ENCODE data around the gene PEX6.

Gene PEX6

GRCh38 chr6:42984001-42984923 is 5.3 kb upstream of the PEX6 start, which contains the start of gene PPP2R5D:
Gene PPP2R5D, plus strand, starts transcription at chr6:42984570. Its CDS starts 108 bp downstream, at chr6:42984678.
- Mint-ChIP-seq H3K27me3 (ENCODE audit: low read depth) (no peaks in the 10 kb centered on the region), H3K9me3 (no peaks in the 10 kb centered on the region), H3K27ac (peak within 1 kb of the TSS; percentile 87), H3K4me1 (ENCODE audit: low read depth) (peaks cover 48% of the 10 kb centered on the region), H3K36me3 (ENCODE audit: low read depth) (peaks cover 9% of the 10 kb centered on the region), H3K4me3 (peak within 1 kb of the TSS; percentile 95)

DNA sequence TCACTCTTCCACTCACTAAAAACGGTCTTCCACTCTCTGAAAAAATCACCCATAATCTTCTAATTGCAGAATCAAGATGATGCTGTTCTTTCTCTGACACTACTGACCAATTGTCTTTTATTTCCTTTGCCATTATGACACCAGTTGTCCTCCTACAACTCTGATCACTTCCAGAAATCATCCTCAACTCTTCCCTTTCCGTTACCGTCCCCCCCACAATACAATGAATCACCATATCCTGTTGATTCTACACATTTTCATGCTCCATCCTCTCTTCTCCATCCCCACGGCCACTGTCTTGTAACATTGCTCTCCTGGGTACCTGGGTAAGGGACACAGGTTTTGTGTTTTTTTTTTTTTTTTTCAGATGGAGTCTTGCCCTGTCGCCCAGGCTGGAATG is 2.9 kb upstream of the PEX6 start:
- no peak overlapping the region for H3K4me3 Mint-ChIP-seq
- no peaks in the 10 kb centered on the region for H3K9me3 Mint-ChIP-seq
- peaks cover 46% of the 10 kb centered on the region for H3K4me1 Mint-ChIP-seq (ENCODE audit: low read depth)
- H3K36me3 Mint-ChIP-seq (ENCODE audit: low read depth) = peaks cover 9% of the 10 kb centered on the region
- H3K27ac Mint-ChIP-seq = peak overlapping the region; percentile 2
- H3K27me3 Mint-ChIP-seq (ENCODE audit: low read depth) = no peaks in the 10 kb centered on the region

- H3K4me3 Mint-ChIP-seq = peak overlapping the region; percentile 87
- peaks cover 34% of the 10 kb centered on the region for H3K4me1 Mint-ChIP-seq (ENCODE audit: low read depth)
- H3K36me3 Mint-ChIP-seq (ENCODE audit: low read depth) = peaks cover 7% of the 10 kb centered on the region
- no peaks in the 10 kb centered on the region for H3K27me3 Mint-ChIP-seq (ENCODE audit: low read depth)
- H3K9me3 Mint-ChIP-seq = no peaks in the 10 kb centered on the region
- H3K27ac Mint-ChIP-seq = peak overlapping the region; percentile 96
Measured at GRCh38 chr6:42979523-42980177, 669 bp upstream of the PEX6 start.

DNA sequence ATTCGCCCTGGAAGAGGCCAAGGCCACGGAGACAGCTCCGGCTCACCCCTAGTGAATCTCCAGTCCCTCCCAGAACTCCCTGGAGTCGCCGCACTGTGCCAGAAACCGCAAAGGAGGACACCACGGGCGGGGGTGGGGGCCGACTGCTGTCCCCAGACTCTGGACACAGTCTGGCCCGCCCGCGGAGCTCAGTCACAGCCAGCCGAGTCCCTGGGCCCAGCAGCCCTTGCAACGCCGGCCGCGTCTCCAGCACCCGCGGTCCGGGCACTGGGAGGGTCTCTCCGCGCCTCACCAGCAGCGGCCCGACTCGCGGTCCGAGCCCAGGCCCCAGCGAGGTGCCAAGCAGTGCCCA is 518 bp downstream of the PEX6 start:
- Mint-ChIP-seq H3K4me1 (ENCODE audit: low read depth) (peaks cover 28% of the 10 kb centered on the region), H3K27me3 (ENCODE audit: low read depth) (no peaks in the 10 kb centered on the region), H3K36me3 (ENCODE audit: low read depth) (peaks cover 9% of the 10 kb centered on the region), H3K27ac (peak overlapping the region; percentile 81), H3K4me3 (peak overlapping the region; percentile 88), H3K9me3 (no peaks in the 10 kb centered on the region)

DNA sequence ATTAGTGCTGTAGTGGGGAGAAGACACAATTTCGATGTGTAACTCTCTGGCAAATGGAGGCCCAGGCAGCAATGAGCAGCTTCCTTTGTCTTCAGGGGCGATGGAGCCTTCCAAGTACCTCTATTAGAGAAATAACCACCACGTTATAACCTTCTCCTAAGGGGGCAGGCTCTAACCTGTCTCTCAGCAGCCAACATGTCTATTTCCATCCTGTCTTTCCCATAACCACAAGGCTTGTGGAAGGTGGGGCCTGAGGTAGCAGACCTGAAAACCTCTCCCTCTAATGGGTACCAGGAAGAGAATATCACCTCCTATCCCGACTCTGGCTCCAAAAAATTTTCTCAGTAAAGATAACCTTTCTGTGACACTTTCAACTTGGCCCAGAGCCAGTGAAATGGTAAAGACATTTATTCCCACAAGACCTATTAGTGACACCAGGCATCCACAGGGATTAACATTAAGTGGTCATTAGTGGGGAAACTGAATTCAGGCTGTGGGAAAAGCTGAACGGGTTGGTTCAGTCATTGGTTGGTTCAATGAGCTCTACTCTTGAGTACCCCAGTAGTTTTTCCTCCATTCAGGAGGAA is 4.0 kb downstream of the PEX6 start:
- H3K4me3 Mint-ChIP-seq = no peak overlapping the region
- H3K9me3 Mint-ChIP-seq = no peaks in the 10 kb centered on the region

GRCh38 chr6:42973926-42974325 is 5.1 kb downstream of the PEX6 start:
- Mint-ChIP-seq H3K9me3 (no peaks in the 10 kb centered on the region), H3K36me3 (ENCODE audit: low read depth) (peaks cover 12% of the 10 kb centered on the region), H3K27me3 (ENCODE audit: low read depth) (no peaks in the 10 kb centered on the region), H3K27ac (peak overlapping the region; percentile 4), H3K4me3 (no peak overlapping the region), H3K4me1 (ENCODE audit: low read depth) (peaks cover 14% of the 10 kb centered on the region)

More for the DNA sequence above, 4.0 kb downstream of the PEX6 start:
- Mint-ChIP-seq H3K36me3 (ENCODE audit: low read depth) (peaks cover 9% of the 10 kb centered on the region), H3K27me3 (ENCODE audit: low read depth) (no peaks in the 10 kb centered on the region), H3K4me1 (ENCODE audit: low read depth) (peaks cover 24% of the 10 kb centered on the region), H3K27ac (no peak overlapping the region)

GRCh38 chr6:42971746-42972327 is 7.1 kb downstream of the PEX6 start:
- Mint-ChIP-seq H3K36me3 (ENCODE audit: low read depth) (peaks cover 13% of the 10 kb centered on the region), H3K9me3 (no peaks in the 10 kb centered on the region), H3K4me1 (ENCODE audit: low read depth) (peaks cover 9% of the 10 kb centered on the region)

GRCh38 chr6:42970871-42971612 is 7.9 kb downstream of the PEX6 start:
- Mint-ChIP-seq H3K4me3 (no peak overlapping the region), H3K4me1 (ENCODE audit: low read depth) (peaks cover 4% of the 10 kb centered on the region), H3K9me3 (no peaks in the 10 kb centered on the region), H3K36me3 (ENCODE audit: low read depth) (peaks cover 12% of the 10 kb centered on the region), H3K27ac (no peak overlapping the region), H3K27me3 (ENCODE audit: low read depth) (no peaks in the 10 kb centered on the region)

More at GRCh38 chr6:42971746-42972327, 7.1 kb downstream of the PEX6 start:
- no peak overlapping the region for H3K27ac Mint-ChIP-seq
- no peak overlapping the region for H3K4me3 Mint-ChIP-seq
- H3K27me3 Mint-ChIP-seq (ENCODE audit: low read depth) = no peaks in the 10 kb centered on the region

- no peaks in the 10 kb centered on the region for H3K9me3 Mint-ChIP-seq
- peaks cover 12% of the 10 kb centered on the region for H3K36me3 Mint-ChIP-seq (ENCODE audit: low read depth)
- peaks cover 4% of the 10 kb centered on the region for H3K4me1 Mint-ChIP-seq (ENCODE audit: low read depth)
- H3K27ac Mint-ChIP-seq = no peak overlapping the region
- H3K27me3 Mint-ChIP-seq (ENCODE audit: low read depth) = no peaks in the 10 kb centered on the region
- no peak overlapping the region for H3K4me3 Mint-ChIP-seq
Measured at GRCh38 chr6:42969934-42970333, 9.0 kb downstream of the PEX6 start.

- H3K27me3 Mint-ChIP-seq (ENCODE audit: low read depth) = no peaks in the 10 kb centered on the region
- H3K4me1 Mint-ChIP-seq (ENCODE audit: low read depth) = peaks cover 4% of the 10 kb centered on the region
- H3K4me3 Mint-ChIP-seq = no peak overlapping the region
- H3K36me3 Mint-ChIP-seq (ENCODE audit: low read depth) = peaks cover 12% of the 10 kb centered on the region
- no peaks in the 10 kb centered on the region for H3K9me3 Mint-ChIP-seq
- no peak overlapping the region for H3K27ac Mint-ChIP-seq
Measured at GRCh38 chr6:42969431-42969830, 9.6 kb downstream of the PEX6 start.

GRCh38 chr6:42968783-42969182 is 10.2 kb downstream of the PEX6 start:
- H3K4me3 Mint-ChIP-seq = no peak overlapping the region
- H3K27ac Mint-ChIP-seq = no peak overlapping the region
- H3K36me3 Mint-ChIP-seq (ENCODE audit: low read depth) = peaks cover 11% of the 10 kb centered on the region
- H3K27me3 Mint-ChIP-seq (ENCODE audit: low read depth) = no peaks in the 10 kb centered on the region
- H3K4me1 Mint-ChIP-seq (ENCODE audit: low read depth) = peaks cover 4% of the 10 kb centered on the region
- H3K9me3 Mint-ChIP-seq = no peaks in the 10 kb centered on the region

- Mint-ChIP-seq H3K9me3 (no peaks in the 10 kb centered on the region), H3K36me3 (ENCODE audit: low read depth) (peaks cover 11% of the 10 kb centered on the region), H3K4me3 (no peak overlapping the region), H3K4me1 (ENCODE audit: low read depth) (peaks cover 4% of the 10 kb centered on the region), H3K27me3 (ENCODE audit: low read depth) (no peaks in the 10 kb centered on the region), H3K27ac (no peak overlapping the region)
Measured at GRCh38 chr6:42968126-42968701, 10.8 kb downstream of the PEX6 start.

GRCh38 chr6:42967228-42967627 is 11.8 kb downstream of the PEX6 start:
- no peak overlapping the region for H3K4me3 Mint-ChIP-seq
- peaks cover 4% of the 10 kb centered on the region for H3K4me1 Mint-ChIP-seq (ENCODE audit: low read depth)
- no peaks in the 10 kb centered on the region for H3K27me3 Mint-ChIP-seq (ENCODE audit: low read depth)
- H3K27ac Mint-ChIP-seq = no peak overlapping the region
- H3K36me3 Mint-ChIP-seq (ENCODE audit: low read depth) = peaks cover 17% of the 10 kb centered on the region
- no peaks in the 10 kb centered on the region for H3K9me3 Mint-ChIP-seq
